SW480 (cell line): ENCODE data around the gene DUSP23.

ENCODE experiments used
- DNase-seq: peaks from one replicate; pipeline ENCODE4 v3.0.0-alpha.2; 2016; ENCODE audit warnings: low spot score

The DUSP23 gene

DNA sequence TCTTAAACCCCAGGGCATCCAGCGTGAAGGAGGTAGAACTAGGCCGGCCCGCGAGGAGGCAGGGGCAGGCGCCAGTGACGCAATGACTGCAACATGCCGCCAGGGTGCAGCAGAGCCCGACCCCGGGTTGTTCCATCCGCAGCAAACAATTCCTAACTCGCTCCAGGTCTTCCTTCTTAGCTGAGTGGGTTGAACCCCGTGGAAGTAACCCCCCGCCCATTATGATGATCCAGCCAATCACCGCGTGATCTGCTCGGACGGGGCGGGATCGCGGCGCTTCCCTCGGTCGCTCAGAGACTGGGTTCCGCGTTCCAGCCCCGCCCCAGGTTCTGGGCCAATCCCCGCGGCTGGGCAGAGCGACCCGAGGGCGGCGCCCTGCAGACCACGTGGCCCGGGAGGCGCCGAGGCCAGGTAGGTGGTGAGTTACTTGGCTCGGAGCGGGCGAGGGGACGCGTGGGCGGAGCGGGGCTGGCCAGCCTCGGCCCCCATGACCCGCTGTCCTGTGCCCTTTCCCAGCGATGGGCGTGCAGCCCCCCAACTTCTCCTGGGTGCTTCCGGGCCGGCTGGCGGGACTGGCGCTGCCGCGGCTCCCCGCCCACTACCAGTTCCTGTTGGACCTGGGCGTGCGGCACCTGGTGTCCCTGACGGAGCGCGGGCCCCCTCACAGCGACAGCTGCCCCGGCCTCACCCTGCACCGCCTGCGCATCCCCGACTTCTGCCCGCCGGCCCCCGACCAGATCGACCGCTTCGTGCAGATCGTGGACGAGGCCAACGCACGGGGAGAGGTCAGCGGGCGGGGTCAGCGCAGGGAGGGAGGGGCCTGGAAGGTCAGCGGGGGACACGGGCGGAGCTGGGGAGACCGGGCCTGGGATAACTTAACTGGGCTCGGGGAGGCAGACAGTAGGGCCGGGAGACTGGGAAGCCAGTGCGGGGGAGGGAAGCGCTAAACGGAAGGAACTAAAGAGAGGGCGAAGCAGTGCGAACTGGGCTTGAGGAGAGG lies at the start of gene DUSP23:
Gene DUSP23 (plus strand): TSS at position 380 of the 1,000 bp plus-strand sequence. CDS start 139 bp downstream, at position 519.
- peak; percentile 98 for DNase-seq

DNA sequence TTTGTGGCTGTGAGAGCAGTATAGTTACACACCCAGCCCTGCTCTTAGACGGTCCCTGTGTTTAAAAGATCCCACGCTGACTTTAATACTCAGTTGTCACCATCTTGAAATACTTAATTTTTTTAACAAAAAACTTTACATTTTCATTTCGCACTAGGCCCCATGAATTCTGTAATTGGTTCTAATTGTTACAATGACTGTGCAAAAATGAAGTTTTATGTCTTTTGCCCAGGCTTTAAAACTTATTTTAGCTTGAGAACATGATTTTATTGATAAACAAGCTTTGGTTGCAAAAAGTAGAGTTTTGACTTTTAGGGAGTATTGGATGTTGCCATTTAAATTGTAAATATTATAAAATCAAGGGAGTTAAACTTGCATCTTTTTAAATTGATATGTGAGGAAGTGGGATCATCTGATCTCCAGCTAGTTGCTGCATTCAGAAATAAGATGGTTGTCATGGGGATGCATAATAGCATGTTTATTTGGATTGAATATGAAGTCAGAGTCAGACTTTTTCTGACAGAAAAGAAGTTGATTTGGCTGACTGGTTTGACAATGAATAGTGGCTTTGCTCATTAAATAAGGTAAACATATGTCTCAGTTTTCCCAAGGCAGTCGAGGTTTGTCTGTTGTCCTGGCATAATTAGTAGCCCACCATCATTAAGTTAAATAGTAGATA lies 43.4 kb upstream of the DUSP23 start:
- DNase-seq: no peak

DNA sequence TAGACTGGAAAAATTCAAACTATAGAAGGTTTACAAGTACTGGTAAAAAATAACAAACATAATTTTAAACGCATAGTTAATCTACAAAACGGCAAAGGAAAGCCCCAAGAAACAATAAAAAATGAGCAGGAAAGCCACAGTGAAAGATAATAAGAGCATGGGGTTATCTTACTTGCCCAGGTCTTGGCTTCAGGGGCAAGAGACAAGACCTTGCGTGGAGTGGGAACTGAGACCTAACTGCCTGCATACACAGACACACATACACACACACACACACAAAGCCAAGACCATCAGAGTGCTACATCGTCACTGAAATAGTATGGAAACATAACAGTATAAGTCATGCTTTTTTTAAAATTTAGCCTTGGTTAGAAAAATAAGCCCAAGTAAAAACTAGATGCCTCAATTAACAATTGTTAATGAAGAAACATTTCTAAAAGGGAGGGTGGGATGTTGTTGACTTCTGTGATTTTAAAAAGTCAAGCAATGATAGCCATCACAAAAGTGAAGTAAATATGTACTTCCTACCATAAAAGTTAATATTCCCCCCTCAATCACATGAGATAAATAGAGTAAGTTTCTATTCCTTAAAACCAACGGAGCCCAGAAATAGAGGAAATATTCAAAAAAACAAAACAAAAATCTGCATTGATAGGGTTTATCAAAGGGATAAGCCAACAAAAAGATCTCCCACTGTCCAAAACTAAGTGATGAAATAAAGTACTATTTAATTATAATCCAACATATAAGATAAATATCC lies 36.9 kb upstream of the DUSP23 start:
- no peak for DNase-seq

DNA sequence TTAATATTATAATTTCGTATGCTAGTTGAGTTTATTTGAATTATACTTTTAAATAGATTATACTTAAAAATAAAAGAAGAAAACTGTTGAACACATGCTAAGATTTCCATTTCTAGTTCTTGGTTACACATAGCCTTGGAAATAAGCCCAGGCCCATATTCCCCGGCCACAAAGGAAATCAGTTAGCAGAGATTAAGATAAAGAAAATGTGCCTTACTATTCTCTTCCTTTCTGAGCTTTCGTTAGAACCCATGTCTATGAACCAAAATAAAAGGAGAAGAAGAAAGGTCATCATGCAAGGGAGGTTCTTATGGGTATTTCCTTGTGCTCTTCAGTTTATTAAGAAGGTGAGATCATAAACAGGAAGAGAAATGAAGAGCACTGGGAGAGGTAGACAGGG lies 34.1 kb upstream of the DUSP23 start:
- no peak for DNase-seq

DNA sequence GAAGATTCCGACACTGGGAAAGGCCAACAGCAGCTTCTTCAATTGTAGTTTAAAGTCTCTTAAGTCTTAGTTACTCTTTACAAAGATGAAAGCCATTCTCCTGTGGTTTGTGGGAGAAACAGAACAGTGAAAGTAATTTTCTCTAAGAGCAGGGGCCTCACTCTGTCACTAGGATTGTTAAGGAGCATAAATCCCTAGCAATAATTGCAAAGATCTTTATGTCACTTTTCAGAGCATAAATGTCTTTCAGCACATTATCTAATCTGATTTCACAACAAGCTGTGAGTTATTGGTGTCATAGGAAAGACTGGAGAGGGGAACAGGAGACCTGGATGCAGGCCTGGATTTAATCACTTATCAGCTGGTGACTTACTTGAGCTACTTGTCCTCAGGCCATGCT lies 32.4 kb upstream of the DUSP23 start:
- no peak for DNase-seq

DNA sequence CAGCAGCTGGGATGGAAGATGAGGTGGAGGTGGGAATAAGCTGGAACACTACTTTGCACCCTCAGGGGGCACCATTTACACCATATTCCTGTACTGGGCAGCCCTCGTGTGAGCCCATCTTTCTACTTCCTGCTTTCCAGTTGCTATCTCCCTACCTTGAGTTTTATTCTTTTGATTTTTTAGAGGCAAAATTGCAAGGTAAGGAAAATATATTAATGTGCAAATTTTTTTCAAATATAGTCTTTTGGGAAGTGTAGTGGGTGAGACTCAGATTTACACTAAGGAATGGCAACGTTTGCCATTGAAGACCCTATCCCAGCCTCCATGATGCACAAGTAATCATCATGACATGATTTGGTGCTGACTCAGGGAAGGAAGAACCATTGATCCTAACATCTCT lies 31.1 kb upstream of the DUSP23 start:
- no peak for DNase-seq

DNA sequence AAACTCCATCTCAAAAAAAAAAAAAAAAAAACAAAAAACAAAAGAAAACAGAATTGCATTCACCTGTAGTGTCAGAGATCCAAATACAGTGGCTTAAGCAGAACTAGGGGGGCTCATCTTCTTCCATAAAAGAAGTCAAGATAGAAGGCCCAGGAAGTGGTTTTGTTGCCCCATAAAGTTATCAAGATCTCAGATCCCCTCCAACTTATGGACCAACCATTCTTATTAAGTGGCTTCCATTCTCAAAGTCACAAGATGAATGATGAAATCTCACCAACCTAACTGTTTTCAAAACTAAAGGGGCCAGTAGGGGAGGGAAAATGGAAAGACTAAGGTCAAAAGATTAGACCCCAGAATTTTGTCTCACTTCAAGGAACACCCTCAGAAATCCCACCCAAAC lies 30.1 kb upstream of the DUSP23 start:
- DNase-seq: no peak

DNA sequence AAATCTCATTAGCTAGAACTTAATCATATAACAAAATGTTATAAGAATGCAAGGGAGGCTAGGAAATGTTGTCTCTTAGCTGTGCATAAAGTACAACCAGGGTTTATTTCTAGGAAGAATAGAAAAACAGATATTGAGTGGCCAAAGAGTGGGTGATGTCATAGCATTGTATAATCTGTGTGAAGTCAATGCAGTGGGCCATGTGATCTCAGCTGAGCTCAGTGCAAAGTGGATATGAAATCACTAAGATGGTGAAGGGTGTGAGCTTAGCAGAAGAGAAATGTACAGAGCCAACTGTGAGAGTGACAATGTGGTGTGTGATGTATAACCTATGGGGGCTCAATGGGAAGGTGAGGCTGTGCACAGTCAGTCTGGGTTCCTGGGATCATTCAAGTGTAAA lies 29.7 kb upstream of the DUSP23 start:
- DNase-seq: no peak

DNA sequence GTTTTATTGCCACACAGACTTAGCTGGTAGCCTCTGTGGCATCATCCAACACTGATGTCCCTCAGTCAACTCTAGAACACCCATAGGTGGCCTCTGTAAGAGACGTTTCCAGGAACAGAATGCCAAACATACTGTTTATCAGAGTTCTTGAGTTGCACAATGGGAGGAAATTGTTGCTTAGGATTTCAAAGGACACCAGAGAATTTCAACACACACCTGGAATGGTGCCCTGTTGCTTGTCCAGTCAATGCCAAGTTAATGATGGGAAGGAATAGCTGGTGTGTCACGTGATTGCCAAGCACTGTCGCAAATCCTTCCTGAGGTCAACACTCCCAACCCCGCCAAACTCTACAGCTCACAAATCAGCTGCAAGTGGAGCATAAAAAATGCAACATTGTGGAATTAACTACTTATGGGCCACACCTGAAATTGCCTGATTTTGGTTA lies 28.6 kb upstream of the DUSP23 start:
- no peak for DNase-seq

DNA sequence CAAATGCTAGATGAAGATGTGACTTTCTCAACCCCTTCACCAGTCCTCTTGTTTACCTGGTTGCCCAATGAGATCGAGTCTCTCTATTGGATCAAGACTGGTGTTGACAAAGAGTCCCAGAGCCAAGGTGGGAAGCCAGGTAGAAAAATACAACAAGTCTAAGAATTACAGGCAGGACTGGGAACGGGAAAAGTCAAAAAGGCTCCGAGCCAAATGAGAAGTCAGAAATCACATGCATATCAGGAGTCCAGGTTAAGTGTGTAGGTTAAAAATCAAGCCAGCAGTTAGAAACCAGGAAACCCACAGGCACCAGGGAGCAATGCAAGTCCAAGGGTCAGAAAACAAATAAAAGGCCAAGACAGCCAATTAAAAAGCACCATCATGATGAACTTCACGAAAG lies 27.4 kb upstream of the DUSP23 start:
- DNase-seq: no peak

DNA sequence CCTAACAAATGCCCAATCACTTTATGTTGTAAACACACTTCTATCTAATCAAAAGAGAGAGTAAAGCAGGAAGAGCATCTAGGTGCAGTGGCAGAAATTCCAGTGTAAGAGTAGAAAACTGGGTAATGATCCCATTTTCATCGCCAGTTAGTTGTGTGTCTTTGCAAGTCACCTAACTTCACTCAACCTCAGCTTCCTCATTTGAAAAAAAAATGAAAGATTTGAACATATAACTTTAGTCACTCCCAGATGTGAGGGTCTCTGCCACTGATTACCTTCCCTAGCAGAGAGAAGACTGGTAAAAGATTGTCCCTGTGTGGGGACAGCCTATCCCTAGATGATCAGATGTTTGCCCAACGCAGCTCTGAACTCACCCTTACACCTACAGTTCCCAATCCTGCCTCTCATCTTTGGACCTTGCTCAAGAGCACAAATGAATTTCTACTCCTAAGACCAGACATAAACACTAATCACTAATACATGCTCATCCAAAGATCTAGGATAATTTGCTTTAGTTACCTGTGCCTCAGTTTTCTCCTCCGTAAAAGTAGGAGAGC lies 25.2 kb upstream of the DUSP23 start:
- DNase-seq: no peak

DNA sequence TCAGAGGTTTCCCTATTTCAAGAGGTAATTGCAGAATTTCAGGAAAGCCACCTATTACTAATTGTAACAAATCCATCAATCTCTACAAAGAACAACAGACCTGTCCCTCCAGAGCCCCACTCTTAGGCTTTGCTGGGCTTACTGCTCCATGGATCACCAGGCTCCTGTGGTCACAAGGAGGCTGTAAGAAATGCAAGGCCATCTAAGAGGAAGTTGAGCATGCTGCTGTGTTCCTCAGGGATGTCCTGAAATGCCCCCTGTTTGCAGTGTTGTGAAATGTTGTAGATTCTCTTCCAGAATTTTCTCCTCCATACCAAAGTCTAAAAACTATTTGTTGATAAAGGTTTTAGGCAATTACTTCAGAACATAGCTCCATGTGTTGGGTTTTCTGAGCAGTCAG lies 24.4 kb upstream of the DUSP23 start:
- no peak for DNase-seq

DNA sequence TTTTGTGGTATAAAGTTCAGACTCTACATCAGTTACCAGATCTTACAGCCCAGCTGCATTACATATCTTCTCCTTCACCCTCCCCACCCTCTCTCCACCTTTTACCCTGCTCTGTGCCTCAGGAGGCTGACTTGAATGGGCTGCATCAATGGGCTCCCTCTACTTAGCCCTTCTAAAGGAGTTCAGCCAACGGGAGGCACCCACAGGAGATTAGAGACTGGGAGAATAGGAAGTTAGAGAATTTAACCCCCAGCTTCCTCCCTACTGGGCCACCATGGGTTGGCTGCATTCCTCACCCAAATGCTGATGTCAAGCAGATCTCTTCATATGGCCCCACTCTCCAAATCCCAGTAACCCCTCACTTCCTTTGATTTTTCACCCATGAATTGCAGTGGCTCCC lies 17.1 kb upstream of the DUSP23 start:
- DNase-seq: no peak

DNA sequence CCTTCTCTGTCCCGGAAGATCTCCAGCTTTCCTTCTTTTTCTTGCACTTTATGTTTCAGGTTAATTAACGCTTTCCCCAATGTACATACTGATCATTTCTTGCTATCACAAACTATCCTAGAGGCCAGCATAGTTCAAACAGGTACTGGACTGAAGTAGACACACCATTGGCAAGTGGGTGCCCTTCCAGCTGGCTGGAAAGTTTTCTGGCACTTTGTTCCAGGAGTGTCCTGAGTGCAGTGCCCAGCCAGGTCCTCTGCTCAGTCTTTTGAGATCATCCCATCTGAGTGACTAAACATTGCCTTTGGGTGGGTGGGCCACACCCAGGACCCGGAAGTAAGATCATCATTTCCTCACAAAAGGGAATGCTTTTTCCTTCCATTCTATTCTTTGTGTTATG lies 15.0 kb upstream of the DUSP23 start:
- DNase-seq: no peak

DNA sequence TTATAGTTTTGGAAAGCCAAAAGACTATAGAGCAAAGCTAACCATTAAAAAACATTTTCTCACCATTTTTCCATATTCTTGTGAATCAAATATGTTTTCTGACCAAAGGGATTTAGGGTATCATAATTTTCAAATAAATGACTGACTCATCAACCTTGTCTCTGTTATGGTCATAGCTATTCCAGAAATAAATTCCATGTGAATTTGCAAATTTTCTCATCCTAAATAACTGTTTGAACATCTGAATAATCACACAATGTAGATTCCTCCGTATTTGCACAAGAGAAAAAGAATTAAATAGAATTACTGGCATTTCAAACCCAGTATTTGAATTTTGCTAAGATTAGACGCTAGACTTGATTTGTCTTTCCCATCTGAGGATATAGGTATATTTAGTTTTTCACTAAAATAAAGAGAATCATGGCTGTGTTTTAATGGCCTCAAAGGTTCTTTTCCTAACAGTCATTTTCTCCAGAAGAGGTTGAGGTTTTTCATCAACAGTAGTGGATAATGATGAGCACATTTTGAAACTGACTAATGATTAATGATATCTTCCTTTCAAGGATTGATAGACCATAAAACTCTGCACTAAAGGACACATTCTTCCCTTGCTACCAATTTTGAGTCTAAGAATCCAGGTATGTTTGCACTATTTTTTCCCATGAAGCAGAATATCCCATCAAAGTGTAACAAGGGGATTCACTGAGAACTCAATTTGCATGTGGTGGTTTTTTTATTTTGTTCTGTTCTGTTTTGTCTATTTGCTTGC lies 9.5 kb upstream of the DUSP23 start:
- no peak for DNase-seq

DNA sequence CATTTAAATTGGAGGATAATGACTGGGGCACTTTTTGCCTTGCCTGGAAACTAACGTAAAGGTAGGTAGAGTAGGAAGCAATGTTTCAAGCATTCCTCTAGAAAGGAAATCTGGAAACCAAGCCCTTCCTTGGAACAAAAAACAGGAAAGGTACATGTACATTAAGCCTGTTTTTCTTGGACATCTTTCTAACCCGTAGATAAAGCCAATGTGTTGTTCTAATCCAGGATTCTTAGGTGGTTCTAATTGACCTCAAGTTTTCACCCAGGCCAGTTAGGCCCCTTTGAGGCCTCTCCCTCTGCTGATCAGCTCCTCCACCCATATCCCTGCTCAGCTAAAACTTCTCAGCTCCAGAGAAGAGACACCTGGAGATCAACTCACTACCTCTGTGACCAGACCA lies 6.3 kb upstream of the DUSP23 start:
- DNase-seq: no peak

DNA sequence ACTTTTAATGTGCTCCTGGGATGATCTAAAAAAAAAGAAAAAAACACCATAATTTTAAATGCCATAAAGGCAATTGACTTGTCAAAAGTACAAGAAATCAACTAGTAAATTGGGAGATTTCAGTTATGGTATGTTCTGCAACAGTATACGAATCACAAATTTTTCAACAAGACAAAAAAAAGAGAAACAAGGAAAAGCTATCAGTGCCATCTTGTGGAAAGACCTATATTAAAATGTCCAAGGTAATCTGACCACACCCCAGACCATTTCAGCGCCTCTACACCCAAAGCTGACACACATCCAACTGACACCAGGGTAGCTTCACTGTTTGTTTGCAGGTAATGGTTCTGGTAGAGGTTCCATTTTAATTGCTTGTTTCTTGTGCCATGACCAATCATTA lies 5.0 kb upstream of the DUSP23 start:
- peak; percentile 9 for DNase-seq

DNA sequence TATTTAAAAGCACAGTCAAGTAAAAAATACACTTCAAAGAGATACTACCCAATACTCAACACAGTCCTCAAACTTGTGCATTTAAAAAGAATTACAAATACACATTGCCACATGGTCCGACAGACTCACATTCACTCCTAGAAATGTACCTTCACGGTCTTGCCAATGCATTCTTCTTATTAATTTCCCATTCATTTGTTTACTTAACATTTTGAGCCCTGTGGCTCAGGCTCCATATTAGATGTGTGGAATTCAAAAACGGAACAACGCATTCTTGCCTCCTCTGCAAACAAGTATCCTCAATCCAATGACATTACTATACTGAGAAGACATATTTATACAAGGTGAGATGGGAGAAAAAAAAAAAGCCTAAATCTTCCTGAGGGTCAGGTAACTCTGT lies 2.5 kb upstream of the DUSP23 start:
- DNase-seq: no peak

DNA sequence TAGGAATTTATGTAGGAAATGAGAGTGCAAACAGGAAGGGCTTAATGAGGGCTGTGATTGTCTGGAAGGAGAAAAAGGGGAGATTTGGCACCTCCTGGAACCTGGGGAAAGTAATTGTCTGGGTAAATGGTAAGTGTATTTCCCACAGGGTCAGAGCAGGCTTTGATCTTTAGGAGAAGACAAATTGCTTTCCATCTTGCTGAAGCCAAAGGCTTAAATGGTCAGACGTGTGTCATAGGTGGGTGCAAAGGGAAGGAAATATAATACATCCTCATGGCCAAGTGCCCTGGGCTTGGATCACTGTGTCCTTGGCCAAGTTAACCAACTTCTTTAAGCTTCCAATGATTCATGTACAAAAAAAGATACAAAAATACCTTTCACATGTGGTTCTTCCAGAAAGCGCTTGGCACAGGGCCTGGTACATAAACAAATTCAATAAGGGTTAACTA lies 1.3 kb upstream of the DUSP23 start:
- DNase-seq: no peak

DNA sequence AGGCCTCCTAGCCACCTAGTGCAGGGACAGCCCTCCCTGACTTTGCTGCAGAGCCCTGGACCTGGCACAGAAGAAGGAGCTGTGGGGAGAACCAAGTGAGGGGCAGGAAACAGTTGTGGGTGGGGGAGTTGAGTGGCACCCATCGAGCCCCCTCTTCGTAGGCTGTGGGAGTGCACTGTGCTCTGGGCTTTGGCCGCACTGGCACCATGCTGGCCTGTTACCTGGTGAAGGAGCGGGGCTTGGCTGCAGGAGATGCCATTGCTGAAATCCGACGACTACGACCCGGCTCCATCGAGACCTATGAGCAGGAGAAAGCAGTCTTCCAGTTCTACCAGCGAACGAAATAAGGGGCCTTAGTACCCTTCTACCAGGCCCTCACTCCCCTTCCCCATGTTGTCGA lies 1.2 kb downstream of the DUSP23 start:
- no peak for DNase-seq

DNA sequence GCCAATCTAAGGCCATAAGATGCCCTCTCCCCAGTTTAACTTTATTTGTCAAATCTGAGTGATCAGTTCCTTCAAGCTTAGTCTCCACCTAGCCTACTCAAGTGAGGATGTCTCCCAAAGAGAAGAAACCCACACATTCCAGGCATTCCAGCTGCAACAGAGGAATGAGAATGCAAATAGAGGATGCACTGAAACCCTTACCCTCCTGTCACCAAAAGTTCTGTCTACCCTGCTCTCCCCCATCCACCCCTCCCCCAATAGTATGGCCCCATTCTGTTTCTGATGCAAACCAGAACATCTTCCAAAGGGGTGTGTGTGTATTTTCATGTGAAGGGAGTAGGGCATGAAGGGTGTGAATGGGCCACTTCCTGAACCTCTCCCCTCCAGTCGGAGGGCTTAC lies 3.0 kb downstream of the DUSP23 start:
- no peak for DNase-seq
